Vein endothelial cell (primary cell): ENCODE data around the gene OR52K1. TPM values are rescaled to one million over a fixed set of nuclear protein-coding genes. Genes with fewer than 3 reads are reported as not detected.

Experiments used
- total RNA-seq: library from RNA; depleted of rRNA; stranded (reverse); fragments of >200 nt; gene quantifications from 2 replicates; pipeline ENCODE4 v1.2.3, GENCODE V29; 2012

The OR52K1 gene
- total RNA-seq, result not detected in 2 replicates

DNA sequence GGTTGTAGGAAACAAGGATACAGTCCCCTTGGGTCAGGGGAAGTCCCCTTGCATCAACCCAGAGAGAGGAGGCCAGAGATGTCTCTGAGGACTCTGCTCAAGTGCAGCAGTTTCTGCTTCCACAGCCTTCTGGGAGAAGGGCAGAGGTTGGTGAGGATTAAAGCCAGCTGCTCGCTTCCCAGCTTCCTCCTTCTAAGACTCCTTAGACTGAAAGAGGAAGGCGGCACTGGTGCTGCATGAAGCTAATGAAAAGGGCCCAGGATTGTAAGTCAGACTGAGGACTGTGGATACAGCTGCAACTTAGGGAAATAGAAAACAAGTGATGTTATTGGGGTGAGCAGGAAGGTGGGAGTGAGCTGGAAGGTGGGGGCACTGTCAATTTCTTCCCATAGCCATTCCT lies at the start of gene OR52K1:
Gene OR52K1, plus strand, starts transcription at position 202 of the 400 bp plus-strand sequence. CDS start 6,255 bp downstream, outside the sequence.

DNA sequence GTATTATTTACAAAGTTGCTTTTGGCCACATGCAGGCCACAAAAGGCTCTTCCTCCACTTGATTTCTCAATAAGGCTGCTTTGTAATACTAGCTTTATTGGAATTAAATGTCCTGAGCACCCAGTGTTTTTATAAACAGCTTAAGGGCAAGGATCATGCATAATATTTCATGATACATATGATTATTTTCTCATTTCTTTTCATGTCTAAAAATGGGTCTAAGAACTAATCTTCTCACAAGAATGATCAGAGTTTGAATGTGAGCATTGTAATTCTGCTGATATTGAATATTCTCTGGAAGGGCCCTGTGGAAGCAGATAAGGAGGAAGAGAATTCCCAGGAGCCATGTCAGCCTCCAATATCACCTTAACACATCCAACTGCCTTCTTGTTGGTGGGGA lies 33.5 kb upstream of the OR52K1 start, which contains the start of gene OR52K2:
Gene OR52K2, plus strand, starts transcription at position 301 of the 400 bp plus-strand sequence. Its CDS starts 45 bp downstream, at position 346.

Other genes starting within 250 kb of the OR52K1 start
- gene OR52B4, start 114.3 kb upstream of the OR52K1 start, total RNA-seq, result not detected in 2 replicates
- gene TRIM21, start 88.9 kb upstream of the OR52K1 start, total RNA-seq, result 16.7 and 21.3 TPM in 2 replicates
- gene OR52K2, start 33.4 kb upstream of the OR52K1 start, total RNA-seq, result not detected in 2 replicates
- gene OR52M1, start 62.5 kb downstream of the OR52K1 start, total RNA-seq, result not detected in 2 replicates
- gene OR52I2, start 99.1 kb downstream of the OR52K1 start, total RNA-seq, result not detected in 2 replicates
- not detected in 2 replicates for gene OR52I1, start 111.4 kb downstream of the OR52K1 start, total RNA-seq
- 13.9 and 15.4 TPM in 2 replicates for gene TRIM68, start 125.6 kb downstream of the OR52K1 start, total RNA-seq
- not detected in 2 replicates for gene OR51D1, start 154.8 kb downstream of the OR52K1 start, total RNA-seq
- gene OR51E1, start 161.3 kb downstream of the OR52K1 start, total RNA-seq, result not detected in 2 replicates
- gene OR51E2, start 215.2 kb downstream of the OR52K1 start, total RNA-seq, result not detected in 2 replicates
- gene MMP26, start 222.1 kb downstream of the OR52K1 start, total RNA-seq, result not detected in 2 replicates